Smooth muscle cell of the coronary artery (primary cell): ENCODE results near the gene DPH3. TPM values are rescaled to one million over a fixed set of nuclear protein-coding genes. Genes with fewer than 3 reads are reported as not detected.

Experiments used
- total RNA-seq: library from RNA; depleted of rRNA; stranded (reverse); fragments of >200 nt; gene quantifications from 2 replicates; pipeline ENCODE4 v1.2.3, GENCODE V29; 2014; ENCODE audit warnings: low replicate concordance

Gene DPH3
- 12.5 and 15.0 TPM in 2 replicates for total RNA-seq

DNA sequence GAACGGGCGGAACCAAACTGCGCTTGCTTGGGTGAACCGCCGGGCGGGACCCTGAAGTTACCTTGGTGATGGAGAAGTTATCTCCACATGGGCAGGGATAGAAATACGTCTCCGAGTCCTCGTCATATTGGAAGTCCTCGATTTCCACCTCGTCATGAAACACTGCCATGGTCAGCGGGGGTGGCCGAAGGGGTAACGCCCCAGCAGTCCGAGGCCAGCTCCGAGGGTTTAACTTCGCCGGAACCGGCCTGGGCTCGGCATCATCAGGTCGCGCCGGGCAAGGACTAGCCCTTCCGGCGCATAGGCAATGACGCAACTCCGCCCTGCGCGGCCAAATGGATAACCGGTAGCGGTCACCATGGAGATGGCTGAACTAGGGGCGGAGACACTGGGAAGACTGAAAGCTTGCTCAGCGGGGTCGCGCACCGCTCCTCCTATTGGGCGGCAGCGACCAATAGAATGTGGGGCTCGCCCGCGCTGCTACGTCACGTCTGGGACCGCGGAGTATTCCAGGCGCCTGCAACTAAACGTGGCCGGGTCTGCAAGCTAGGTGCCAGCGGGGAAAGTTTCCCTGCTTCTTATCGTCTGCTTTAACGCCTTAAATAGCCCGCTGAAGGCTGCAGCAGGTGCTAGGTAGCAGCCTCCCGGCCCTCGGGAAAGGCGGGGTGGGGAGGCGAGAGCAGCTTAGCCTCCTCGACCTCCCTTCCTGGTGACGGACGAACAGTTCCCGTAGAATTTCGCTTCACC lies at the start of gene DPH3, which contains the start of gene OXNAD1:
Gene DPH3 (minus strand): TSS at position 236 of the 747 bp plus-strand sequence. CDS start 67 bp downstream, at position 169.
Gene OXNAD1 (plus strand): TSS at position 505 of the 747 bp plus-strand sequence. CDS start 5,741 bp downstream, outside the sequence.

Other genes starting within 250 kb of the DPH3 start
- gene GALNT15, start 90.3 kb downstream of the DPH3 start, total RNA-seq: 0.23 and 17.0 TPM in 2 replicates
- gene OXNAD1, start 269 bp upstream of the DPH3 start, total RNA-seq: 8.4 and 10.2 TPM in 2 replicates
- 29.5 and 39.8 TPM in 2 replicates for gene RFTN1, start 248.8 kb upstream of the DPH3 start, total RNA-seq